ENCODE results near the gene ARL2.

ARL2 gene

GRCh38 chr11:65051398-65051858, 37.5 kb downstream of the ARL2 start:
- no peak for DNase-seq

GRCh38 chr11:65053827-65054508, 40.0 kb downstream of the ARL2 start:
- no peak for DNase-seq

GRCh38 chr11:65055538-65055937, 41.6 kb downstream of the ARL2 start:
- DNase-seq, result no peak

DNA sequence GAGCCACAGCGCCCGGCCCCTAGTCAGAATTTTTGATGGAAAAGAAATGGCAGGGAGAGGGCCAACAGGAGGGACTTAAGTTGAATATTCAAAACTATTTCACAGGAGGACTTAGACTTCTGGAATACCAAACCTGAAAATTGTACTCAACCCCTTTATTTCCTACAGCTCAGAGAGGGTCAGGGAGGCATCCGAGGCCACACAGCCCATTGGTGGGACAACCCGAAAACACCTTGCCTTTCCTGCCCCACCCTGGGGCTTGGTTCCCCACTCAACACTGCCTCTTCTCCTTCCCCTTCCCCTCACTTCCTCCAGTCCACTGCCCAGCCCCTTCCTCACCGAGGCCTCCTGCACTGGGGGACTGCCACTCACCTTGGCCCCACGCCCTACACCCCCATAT, 43.0 kb downstream of the ARL2 start:
- no peak for DNase-seq

DNA sequence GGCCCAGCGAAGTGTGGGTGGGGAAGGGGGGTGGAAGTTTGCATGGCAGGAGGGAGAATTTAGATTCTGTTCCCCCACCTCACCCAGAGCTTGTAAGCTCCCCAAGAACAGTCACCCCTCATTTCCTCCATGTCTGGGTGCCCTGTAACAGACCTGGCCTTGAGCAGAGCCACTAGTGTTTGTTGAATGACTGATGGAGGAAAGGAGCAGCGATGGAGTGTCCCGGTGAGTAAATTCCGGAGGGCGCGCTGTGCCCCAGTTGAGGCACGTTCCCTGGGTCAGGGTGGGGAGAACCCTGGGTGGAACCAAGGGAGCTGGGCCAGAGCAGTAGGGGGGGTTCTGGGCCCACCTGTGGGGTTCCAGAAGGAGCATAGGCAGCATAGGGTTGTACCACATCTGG, 43.6 kb downstream of the ARL2 start:
- no peak for DNase-seq

DNA sequence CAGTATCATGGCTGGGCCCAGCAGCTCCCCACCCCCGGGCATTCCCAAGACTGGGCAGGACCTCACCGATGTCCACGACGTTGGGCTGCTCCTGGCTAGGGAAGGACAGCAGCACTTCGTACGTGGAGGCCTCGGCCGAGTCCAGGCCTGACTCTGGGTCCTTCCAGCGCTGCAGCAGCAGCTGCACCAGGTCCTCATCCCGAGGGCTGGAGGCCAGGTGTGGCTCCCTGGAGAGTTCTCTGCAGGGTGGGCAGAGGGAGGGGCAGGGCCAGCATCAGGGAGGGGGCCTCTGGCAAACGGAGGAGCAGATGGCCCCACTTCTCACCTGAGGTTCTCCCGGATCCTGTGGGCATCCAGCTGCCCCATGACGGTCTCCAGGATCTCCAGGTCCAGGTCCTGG, 44.1 kb downstream of the ARL2 start:
- no peak for DNase-seq

DNA sequence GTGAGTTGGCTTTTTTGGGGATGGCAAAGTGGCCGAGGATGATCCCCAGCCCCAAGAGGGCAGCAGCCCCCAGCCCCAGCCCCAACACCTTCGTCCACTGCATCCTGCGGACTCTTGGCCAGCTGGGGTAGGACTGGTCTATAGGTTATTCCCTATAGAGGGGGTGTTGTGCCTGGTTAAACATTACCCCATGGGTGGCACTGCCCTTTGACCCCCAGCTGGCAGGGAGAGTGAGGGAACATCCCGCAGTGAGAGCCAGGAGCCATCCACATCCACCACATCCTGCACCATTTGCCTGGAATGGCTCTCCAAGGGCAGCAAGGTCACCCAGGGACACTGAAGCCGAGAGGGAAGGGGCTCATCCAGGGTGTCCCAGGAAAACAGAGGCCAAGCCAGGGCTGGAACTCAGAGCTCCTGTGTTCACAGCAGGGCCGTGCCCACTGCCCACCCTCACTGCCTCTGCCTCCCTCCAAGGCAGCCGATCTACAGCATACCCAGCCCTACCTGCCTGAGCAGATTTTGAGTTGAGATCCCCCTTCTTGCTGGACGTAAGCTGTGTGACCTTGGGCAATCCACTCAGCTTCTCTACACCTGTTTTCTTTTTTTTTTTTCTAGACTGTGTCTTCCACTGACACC, 44.6 kb downstream of the ARL2 start, which contains the start of gene NAALADL1:
Gene NAALADL1 (minus strand): TSS at position 135 of the 636 bp plus-strand sequence. CDS start 32 bp downstream, at position 103.
- DNase-seq, result no peak

DNA sequence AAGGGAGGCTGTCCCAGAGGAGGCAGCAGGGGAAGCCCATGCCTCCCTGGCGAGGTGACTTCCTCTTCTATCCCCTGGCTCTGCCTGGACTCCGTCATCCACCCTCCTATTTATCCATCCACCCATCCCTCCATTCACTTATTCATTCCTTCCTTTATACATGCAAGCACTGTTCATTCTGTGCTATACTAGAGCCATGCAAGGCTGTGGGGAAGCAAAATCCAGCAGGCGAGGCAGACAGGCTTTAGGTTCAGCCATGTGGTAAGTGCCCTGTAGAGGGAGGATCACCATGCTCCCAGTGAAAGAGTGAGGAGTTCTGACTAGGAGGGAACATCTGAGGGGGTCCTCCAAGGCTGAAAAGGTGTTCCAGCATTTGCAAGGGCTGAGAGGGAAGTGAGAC, 45.6 kb downstream of the ARL2 start:
- DNase-seq, result no peak

- no peak for DNase-seq
These were observed 46.2 kb downstream of the ARL2 start for GRCh38 chr11:65059959-65060824.

DNA sequence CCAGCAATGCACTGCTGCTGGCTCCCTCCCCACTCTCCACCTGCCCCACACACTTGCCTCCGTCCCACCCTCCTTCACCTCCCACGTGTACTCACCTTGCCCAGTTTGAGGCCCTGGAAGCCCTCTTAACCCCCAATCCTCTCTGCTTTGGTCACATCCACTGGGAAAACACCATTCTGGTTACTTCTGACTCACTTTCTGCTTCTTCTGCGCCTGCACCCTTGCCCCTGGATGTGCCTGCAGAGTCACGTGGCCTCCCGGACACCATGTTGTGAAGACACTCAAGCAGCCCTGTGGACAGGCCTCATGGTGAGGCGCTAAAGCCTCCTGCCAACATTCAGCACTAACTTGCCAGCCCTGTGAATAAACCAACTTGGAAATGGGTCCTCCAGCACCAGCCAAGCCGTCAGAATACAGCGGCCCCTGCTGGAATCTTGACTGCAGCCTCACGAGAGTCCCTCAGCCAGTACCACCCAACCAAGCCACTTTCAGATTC, 47.0 kb downstream of the ARL2 start:
- DNase-seq, result no peak

DNA sequence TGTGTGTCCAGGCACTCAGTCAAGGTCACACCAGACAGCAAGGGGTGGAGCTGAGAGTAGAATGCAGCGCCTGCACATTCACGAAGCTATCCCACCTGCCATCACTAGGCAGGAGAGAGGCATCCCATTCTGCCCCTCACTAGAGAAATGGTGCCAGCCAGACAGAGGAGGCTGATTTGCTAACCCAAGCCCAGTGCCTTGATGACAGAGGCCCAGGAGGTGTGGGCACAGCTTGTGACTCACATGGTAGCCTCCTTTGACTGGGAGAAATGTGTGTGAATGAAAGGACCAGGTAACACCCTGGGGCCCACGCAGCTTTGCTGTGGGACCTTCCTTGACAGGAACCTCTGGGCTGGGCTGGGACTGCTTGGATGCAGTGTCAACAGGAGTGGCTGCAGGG, 49.6 kb downstream of the ARL2 start:
- DNase-seq, result no peak

GRCh38 chr11:65064847-65065240, 50.9 kb downstream of the ARL2 start:
- DNase-seq, result no peak

- DNase-seq, result no peak
These were observed 51.9 kb downstream of the ARL2 start for GRCh38 chr11:65065851-65066250.

DNA sequence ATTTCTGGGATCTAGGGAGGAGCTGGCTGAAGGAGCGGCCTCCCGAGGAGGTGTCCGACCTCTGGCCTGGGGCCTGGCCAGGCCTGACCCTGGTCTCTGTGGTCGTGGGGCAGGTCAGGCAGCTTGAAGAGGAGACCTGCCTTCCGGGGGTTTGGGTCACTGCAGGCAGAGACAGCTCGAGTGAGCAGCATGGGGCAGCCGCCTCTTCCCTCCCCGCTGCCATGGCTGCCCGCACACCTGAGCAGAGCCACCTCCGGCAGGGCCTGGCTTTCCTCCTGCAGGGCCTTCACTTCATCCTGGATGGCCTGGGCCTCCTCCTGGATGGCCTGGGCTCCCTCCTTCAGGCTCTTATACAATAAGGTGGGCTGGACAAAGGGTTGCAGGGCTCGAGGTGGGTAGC, 52.4 kb downstream of the ARL2 start:
- DNase-seq, result no peak

DNA sequence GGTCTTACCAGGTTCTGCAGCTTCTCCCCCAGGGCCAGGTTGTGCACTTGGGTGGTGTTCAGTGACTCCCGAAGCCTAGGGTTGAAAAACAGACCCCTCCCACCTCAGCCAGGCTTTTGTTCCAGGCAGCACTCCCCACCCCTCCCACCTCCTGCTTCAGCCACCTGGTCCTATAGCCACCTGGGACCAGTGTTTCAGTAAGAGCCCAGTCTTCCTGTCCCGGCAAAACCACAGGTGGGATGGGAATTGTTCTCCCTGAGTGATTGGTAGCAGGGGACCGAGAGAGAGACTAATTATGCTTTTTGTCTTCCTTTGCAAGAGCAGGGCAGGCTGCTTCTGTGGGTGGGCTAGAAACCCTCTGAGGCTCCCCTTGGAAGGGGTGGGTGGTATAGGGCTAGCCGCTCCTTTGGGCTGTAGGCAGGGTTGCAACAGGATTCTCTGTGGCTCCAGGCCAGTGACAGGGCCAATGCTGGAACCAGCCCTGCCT, 52.9 kb downstream of the ARL2 start:
- no peak for DNase-seq

DNA sequence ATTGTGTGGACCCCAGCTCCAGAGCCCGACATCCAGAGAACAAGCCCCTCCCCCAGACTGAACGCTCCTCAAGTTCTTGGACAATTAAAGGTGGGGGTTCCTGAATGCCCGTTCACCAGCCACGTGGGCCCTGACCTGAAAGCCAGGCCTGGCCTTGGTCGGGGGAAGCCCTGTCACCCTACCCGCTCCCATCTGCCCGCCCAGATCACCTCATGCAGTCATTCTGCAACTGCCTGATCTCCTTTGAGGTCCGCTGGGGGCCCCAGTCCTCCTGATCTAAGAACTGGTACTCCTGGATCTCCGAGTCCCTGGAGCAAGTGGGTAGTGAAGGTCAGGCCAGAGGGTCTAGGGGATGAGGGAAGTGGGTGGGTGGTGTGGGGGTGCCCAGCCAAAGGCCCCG, 53.5 kb downstream of the ARL2 start:
- no peak for DNase-seq

DNA sequence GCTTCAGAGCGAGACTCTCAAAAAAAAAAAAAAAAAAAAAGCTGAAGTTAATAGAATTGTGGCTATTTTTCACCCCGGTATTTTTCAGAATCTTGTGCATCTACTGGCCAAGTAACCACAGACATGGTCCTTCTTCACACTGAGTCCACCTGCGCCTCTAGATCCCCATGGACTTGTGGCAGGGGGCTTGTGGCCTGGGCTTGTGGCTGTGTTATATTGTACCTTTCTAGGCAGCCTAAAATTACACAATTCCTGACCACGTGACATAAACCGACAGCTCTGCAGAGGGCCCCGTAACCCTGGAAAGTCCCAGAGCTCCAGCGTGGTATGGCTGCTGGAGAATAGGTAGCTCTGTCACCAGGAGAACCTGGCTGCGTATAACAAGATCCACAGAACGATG, 55.3 kb downstream of the ARL2 start:
- DNase-seq, result no peak

All from stimulated activated CD4-positive, alpha-beta T cell treated with anti-CD3 and anti-CD28 coated beads, Interleukin-12 subunit alpha, Interleukin-12 subunit beta, amount 100 ng/mL, for 4 hours (primary cell).